Globus pallidus (tissue), 1 donor: ENCODE measurements around the gene CELA1.
A peak's percentile ranks its signal among the peaks of the same experiment; 100 is the strongest.

Source experiments
- DNase-seq: peaks from one replicate; pipeline ENCODE4 v3.0.0-alpha.2; 2015; ENCODE audit warnings: low spot score

Gene CELA1

DNA sequence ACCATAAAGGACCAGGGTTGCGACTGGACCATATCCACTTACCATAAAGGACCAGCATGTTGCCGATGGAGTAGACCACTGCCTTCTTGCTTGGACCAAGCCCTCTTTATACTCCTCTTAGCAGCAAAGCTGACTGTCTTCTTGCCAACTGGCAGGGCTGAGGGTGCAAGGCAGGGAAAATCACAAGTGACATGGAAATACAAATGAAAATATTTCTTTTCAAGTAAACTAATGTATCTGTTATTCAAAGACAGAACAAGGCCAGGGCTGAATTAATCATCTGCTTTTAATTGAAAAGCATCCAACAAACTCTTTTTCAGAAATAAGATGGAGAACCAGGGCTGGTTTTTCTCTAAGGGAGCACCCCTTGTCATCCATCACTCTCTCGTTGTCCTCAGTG is at the start of gene CELA1:
Gene CELA1 (minus strand): TSS at position 99 of the 400 bp plus-strand sequence. CDS start 41 bp downstream, at position 58.
- DNase-seq: no peak

DNA sequence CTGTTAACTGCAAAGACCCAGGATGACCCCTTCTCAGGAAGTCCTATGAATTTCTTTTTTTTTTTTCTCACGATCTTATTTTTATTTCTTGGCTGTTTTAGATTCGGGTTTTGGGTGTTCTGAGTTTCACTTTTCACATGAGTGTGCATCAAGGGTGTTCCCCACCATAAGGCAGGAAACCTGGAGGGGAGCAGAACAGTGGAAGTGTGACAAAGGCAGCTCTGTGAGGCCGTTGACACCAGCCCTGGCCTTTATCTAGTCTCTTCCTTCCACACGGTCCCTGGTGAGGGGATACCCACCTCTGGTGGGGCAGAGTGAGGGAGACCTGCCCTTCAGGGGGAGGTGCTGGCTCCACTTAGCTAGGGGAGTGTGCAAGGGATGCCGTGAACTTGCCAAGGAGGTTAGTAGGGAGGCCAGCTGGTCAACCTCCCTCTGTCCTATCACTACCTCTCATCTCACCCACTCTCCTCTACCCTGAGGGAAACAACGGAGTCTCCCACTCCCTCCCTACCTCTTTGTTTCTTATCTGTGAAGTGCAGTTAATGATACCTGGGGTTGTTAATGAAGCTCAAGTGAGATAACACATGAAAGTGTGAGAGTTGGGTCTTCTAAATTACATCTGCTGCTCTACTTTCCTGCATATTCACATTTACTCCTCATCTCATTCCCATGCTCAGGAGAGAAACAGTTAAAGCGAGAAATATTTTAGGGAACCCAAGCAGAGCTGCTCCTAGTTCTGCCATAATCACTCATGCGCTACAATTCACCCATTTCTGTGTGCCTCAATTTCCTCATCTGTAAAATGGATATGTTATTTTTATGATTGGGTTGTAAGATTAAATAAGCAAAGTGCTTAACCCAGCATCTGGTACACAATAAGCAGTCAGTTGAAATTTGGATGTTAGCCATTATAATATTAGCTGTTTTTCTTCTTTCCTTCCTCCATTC is 49.1 kb upstream of the CELA1 start:
- no peak for DNase-seq

DNA sequence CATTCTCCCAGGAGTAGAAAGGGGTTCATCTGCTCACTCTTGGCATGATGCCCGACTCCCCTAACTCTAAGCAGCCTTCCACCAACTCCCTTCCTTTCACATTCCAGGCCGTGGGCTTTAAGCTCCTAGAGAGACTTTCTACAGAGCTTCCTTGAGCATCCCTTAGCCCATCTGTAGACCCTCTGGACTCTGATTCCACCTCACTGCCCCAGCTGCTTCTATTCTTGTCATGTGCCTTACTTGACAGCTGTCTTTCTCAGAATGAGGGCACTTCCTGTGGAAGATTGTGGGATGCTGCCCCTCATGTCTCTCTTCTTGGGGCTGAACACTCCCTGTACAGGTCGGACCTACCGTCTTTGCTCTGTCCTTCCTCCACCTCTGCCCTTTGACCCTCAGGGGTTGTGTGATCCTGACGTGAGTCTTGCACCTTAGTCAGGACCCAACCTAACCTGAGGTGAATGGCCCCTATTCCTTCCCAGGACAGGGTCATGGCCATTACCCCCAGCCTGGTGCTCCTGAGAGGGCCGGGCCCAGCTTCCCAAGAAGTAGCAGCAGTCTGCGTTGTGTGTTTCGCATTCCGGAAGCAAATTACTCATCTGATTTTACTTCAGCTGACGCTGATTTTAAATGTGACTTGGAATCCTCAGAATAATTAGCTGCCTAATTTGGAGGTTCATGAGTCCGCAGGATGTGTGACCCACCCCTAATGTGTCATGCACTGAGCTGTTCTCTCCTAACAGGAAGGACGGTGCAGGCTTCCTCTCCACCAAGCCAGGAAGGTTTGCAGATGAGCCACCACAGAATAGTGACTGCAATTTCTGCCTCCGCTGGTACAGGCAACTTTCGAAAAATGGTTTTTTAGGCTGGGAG is 47.4 kb upstream of the CELA1 start:
- DNase-seq: no peak

DNA sequence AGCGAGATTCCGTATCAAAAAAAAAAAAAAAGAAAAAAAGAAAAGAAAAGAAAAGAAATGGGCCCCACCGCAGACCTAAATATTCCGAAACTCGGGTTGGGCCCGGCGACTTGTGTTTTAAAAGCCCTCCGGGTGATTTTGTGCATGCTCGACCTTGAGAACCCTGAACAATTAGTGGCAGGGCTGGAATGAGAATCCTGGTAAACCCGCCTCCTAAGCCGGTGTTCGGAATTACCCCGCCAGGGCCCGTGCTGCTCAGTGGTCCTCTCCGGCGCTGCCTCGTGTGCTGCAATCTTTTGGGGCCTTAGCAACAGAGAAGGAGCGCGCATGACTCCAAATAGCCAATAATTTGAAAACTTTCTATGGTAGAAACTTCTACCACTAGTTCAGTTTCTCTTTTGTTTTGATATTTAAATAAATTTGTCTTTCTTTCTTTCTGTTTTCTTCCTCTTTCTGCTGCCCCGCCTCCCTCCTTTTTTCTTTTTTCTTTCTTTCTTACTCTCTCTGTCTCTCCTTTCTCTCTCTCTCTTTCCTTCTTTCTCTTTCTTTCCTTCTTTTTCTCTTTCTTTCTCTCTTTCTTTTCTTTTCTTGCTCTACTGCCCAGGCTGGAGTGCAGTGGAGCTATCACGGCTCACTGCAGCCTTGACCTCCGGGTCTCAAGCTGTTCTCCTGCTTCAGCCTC is 46.2 kb upstream of the CELA1 start:
- no peak for DNase-seq

DNA sequence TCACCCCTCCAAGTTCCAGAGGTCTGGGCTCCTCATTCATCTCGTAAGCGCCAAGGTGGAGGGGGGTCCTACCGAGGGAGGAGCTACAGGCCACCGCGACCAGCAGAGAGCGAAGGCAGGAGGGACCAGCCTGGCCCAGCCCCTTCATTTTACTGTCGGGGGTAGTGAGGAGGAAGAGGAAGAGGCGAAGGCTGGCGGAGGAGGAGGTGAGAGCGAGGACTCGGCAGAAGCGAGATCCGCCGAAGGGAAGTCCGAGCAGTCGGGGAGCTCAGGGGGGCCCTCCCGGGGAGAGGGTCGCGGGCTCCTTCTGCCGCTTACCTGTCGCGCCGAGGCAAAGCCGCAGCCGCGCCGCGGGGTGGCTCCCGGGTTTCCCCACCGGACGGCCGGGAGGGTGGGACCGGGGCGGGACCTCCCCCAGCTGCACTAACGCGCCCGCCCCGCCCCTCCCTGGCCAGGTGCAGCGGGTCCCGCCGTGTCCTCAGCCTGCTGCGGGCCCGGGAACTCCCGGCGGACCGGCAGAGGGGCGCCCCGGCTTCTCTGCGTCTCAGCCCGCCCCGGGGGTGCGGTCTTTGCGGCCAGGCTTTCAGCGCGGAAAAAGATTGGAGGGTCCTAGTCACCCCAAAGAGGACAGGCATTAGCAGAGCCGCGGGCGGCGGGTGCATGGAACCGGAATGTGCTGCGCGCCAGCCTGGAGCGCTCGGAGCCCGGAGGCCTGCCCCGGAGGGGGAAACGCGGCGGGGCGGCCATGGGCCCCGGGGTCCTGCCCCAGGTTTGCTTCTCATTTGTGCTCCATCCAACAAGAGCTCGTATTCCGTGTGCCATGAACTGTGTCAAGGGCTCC is 45.0 kb upstream of the CELA1 start, which contains the start of gene GALNT6:
Gene GALNT6 (minus strand): TSS at position 124 of the 841 bp plus-strand sequence. CDS start 11,625 bp downstream, outside the sequence.
- no peak for DNase-seq

DNA sequence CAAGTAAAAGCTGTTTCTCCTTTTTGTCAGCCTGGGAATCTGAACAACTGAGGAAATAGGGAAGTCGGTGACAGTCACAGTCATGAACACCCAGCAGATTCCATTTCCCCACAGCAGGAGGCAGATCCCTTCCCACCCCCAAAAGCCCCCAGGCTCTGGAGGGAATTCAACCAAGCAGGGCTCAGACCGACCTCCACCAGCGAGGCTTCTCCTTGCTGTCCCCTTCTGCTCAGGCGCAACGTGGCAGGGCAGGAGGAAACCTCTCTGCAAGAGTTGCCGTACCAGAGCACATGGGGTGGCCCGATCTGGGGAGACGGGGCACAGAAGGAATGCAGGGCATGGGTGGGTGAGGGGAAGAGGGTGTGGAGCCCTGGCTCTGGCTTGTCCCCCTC is 44.4 kb upstream of the CELA1 start:
- DNase-seq: peak; percentile 67

DNA sequence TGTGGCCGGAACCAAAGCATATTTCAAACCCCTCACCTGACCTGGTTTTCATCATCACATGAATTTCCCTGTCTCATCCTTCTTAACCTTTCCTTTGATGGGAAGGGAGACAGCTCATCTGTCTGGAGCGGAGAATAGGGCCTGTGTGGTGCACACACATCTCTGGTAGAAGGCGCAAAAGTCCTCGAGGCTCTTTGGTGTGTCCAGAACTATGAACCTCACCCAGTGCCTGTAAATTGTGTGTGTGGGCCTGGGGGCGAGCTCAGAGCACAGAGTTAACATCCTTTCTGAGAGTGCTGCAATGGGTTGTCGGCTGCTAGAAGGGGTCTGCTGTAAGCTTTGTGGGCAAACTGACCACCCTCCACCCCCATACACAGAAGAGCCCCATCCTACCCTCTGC is 44.0 kb upstream of the CELA1 start:
- DNase-seq: no peak

DNA sequence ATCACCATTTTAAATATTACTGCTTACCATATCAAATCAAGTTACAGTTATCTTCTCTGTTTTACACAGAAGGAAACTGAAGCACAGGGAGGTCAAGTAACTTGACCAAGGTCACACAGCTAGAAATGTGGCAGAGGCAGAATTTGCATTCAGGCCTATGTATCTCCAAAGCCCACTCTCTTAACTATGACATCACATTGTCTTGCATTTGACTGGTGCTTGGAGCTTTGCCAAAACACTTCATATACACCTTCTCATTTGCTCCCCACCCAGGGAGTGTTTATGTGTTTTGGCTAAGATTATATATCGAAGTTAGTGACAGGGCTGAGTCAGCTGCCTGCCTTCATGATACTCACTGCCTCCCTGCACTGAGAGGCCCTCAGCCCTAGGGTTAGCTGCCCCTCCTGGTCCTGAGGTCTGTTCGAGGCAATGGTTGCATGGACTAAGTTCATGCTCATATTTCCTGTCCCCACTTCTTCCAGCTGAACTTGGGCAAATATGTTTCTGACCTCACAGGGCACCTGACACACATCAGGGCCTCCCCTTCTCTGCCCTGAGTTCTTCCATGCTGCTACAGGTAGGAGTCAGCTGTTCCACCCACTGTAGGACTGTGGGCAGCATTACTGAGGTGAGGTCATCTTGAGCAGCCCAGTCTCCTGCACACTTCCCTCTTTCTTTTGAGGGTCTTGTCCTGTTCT is 43.0 kb upstream of the CELA1 start:
- DNase-seq: no peak

DNA sequence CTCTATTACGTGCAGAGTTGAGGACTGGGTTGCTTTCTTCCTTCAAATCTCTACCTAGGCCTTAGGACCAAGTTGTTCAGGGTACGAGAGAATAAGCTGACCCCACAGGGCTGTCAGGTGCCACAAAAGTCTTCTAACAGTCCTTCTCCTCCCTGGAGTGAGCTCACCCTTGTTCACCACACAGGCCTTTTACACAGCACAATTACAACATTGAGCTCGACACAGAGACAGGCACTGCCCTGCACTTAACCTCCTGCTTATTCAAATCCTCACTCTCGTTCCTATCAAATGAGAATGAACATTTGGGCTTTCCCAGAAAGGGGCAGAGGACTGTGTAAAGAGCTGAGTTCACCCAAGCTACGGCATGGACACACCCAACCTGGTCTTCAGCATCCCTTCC is 42.4 kb upstream of the CELA1 start:
- DNase-seq: peak; percentile 87

DNA sequence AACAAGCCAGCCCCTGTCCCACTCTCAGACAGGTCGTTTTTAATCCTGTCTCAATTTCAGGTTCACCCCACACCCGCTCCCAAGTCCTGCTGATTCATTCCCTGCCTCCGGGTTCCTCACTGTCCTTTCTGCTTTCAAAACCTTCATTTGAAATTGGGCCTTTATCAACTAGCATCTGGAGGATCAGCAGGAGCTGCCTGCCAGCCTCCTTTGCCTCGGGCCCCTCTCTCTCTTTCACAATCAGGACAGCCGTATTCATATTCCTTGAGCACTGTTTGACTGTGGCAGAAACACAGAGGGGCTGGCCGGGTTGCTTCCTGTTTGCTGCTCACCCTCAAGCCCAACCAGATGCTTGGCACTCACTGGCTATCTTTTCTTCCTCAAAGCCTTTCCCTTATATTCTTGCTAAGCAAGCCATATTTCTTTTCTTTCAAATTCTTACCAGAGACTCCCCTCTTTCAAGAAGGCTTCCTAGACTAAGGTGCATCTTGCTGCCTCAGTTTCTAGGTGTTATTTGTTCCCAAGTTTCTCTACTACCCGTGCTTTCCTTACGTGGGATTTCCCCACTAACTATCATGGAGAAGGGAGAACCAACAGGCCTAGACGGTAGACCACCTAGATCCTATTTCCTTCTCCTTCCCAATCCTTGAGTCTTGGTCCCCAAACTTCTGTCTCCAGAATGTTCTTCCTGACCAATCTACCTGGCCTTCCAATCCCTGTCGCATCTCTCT is 41.8 kb upstream of the CELA1 start:
- peak; percentile 71 for DNase-seq

DNA sequence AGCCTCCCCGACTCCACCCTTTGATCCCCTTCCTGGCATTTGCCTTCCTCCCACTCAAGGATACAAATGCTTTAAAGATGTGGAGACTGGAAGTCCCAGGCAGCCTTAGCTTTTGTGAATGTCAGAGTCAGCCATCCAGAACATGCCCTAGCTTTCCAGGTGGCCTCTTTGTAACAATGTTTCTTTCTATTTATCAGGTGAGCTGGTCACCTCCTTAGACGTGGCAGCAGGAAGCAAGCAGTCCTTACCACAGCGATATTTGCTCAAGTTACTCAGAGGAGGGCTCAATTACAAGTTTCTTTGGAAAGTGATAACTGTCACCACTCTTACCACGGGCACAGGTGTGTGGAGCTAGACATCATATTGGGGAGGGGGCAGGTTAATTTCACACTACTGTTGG is 39.9 kb upstream of the CELA1 start:
- no peak for DNase-seq

DNA sequence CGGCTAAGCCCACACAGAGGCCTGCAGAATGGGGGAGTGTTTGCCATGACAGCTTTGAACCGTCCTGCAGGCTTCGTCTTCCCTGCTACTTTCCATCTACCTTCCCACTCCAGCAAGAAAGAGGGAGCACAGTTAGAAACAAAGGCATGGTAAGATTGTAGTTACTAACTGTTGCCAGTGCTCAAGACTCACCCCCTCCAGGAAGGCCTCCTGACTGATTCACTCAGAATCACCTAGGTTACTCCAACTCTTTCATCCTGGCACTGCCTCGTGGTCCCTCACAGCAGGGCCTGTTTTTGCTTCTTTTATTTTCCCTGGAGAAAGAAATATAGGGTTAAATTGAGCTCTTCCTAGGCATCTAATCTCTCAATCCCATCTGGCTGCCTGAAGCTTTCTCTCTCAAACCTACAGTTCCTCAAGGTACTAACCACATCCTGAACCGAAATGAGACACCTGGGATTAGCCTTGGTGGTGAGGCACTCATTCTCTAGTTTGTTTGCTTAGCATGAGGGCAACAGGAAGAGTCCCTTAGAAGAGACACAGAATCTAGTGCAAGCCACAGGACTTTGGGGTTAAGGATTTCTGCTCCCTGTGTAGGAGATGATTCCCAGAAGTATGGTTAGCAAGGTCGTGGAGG is 36.9 kb upstream of the CELA1 start:
- DNase-seq: no peak

DNA sequence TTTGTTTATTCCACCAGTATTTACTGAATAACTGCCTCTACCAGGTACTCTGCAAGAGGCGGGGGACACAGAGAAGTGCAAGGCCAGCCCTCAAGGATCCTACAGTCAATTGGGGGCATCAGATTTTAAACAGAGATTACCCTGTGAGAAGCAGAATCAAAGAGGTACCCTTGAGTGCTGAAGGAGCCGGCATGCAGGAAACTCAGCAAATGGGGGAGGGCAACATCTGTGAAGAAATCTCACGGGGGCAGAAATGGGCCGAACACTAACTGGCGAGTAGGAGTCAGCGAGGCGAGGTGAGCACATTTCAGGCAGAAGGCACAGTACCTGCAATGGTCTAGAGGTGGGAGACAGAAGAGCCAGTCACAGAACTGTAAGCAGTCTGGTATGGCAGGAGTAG is 35.7 kb upstream of the CELA1 start:
- DNase-seq: no peak

DNA sequence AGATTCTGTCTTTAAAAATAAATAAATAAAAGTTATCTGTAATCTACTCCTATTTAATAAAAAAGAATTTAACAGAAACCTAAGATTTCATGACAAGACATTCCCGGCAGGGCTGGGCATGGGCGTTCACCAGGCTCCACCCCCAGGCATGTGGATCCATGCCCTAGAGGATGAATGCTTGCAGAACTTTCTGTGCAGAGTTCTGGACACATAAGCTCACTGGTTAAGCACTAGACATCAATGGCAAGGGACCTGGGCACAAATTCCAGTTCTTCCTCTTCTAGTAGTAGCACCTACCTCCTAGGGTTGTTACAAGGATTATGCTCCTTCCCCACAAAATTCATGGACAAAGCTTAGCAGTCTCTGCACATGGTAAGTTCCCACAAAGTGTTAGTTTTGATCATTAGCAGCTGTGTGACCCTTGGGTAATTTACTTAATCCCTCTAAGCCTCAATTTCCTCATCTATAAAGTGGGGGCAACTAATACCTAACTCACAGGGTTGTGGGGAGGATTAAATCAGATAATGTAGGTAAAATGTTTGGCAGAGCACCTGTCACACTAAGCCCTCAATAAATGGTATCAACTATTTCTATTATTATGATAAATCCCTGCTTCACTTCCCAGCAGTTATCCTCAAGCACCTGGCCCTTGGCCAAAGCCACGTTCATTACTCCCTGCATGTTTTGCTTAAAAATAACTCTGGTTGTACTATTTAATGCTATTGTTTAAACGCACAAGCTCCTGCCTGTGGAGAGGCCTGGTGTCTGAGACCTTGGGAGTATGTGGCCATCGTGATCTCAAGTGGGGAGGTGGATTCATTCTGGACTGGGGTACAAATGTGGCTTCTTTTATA is 35.0 kb upstream of the CELA1 start:
- DNase-seq: no peak

DNA sequence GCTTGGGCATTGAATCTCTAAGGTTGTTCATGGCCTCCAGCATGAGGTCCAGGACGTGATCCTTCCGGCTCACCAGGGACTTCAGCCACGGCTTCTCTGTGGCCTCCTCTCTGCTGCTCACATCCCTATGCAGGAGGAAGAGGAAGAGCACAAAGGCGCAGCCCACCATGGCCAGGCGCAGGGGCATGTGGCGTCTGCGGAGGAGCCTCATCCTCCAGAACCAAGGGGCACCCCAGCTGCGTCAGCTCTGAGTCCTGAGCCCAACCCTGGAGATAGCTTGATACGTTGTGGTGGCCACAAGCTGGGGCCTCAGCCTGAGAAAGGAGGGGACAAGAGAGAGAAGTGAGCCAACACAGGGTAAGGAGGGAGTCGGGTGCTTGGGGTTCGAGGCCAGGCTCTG is 33.1 kb upstream of the CELA1 start:
- no peak for DNase-seq

DNA sequence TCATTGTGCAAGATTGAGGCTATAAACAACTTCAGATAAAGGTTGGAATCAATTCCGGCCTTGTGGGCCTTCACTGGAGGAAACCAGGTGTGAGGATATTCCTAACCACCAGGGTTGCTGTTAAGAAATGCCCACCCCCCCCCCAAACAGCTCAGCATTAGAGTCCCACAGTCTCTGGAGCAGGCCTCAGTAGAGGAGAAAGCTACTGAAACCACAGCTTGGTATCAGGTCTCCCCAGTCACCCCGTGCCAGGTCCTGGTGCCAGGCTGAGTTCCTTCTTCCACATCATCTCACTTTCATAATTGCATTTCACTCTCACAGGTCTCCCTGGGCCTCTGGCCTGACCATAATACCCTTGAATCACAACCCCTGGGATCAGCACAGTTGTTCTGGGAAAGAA is 32.3 kb upstream of the CELA1 start:
- no peak for DNase-seq

DNA sequence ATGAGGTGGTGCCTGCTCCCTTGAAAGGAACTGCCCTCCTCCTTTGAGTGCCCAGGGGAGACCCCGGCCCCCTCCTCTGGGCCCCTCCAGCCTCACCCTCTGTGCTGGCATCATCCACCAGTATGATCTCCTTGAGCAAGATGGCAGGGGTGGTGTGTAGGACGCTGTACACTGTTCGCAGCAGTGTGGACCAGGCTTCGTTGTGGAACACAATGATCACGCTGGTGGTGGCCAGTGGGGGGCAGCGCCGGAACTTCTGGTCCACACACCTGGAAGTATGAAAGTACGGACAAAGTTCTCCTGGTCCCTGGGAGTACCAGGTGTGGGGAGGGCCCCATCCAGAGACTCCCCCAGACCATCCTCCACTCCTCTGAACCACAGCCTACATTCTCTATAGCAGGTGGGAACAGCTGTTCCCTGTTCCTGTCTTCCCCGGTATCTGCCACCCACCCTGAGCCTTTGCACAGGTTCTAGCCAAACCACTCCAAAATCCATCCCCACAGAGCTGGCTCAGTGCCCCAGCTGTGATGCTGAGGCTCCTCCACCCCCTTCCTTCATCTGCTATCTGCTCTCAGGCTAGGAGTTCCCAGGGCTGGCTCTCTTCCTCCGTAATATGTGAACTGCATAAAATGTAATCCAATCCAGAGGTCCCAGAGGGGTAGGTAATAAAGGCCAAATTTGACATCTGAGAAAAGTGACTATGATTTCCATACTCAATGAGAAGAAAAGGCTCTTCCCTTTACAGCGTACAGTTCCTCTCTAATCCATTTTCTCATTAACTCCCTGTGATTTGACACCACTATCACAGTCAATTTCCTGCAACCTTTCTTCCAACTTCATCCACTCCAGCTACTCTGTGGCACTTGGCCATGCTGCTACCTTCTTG is 30.9 kb upstream of the CELA1 start:
- DNase-seq: no peak
